ENCODE results near the gene MYLK4. TPM values are rescaled to one million over a fixed set of nuclear protein-coding genes. Genes with fewer than 3 reads are reported as not detected.

The MYLK4 gene
- total RNA-seq, 1 experiment from 2014 or later: 0.34 TPM

Other genes with a start within 250 kb of the MYLK4 start
- gene WRNIP1, start 14.5 kb upstream of the MYLK4 start, total RNA-seq (2014; rRNA removed; shearing (Covaris generic)): 88.1 and 96.8 TPM in 2 replicates
- 3.7 and 4.4 TPM in 2 replicates for gene SERPINB1, start 90.9 kb upstream of the MYLK4 start, total RNA-seq (2014; rRNA removed; shearing (Covaris generic))
- gene SERPINB9, start 152.4 kb upstream of the MYLK4 start, total RNA-seq (2014; rRNA removed; shearing (Covaris generic)): not detected in 2 replicates
- gene SERPINB6, start 220.6 kb upstream of the MYLK4 start, total RNA-seq (2014; rRNA removed; shearing (Covaris generic)): 63.8 and 65.5 TPM in 2 replicates
- gene NQO2, start 249.0 kb upstream of the MYLK4 start, total RNA-seq (2014; rRNA removed; shearing (Covaris generic)): 35.8 and 40.0 TPM in 2 replicates